Activated CD4-positive, alpha-beta T cell treated with anti-CD3 and anti-CD28 coated beads, Interleukin-2, amount 10 ng/mL, durations not matched to agents 7 days and 5 days (primary cell): ENCODE data around the gene CES2. TPM values are rescaled to one million over a fixed set of nuclear protein-coding genes. Genes with fewer than 3 reads are reported as not detected.
A peak's percentile ranks its signal among the peaks of the same experiment; 100 is the strongest.

Source experiments
- CTCF ChIA-PET: fragments of 350-600 bp; sonication (Branson Sonifier 250); formaldehyde crosslinking; loops from one replicate; lab custom pipeline; 2021; ENCODE audit warnings: antibody characterized with exemption; lab: Charles Lee
- POLR2A ChIA-PET: fragments of 350-600 bp; sonication (Branson Sonifier 250); formaldehyde crosslinking; loops from one replicate; lab custom pipeline; 2021; ENCODE audit warnings: antibody characterized with exemption; lab: Charles Lee
- DNase-seq: peaks from one replicate; pipeline ENCODE4 v3.0.0-alpha.2; 2020
- H3K27ac Mint-ChIP-seq: one replicate; pipeline ENCODE4 v1.8.0; 2021; ENCODE audit warnings: mild to moderate bottlenecking, moderate library complexity, mixed read lengths
- H3K27me3 Mint-ChIP-seq: one replicate; pipeline ENCODE4 v1.8.0; 2021; ENCODE audit warnings: mixed read lengths
- H3K36me3 Mint-ChIP-seq: one replicate; pipeline ENCODE4 v1.8.0; 2021; ENCODE audit warnings: low read depth, mixed read lengths
- H3K4me1 Mint-ChIP-seq: one replicate; pipeline ENCODE4 v1.8.0; 2021; ENCODE audit warnings: mixed read lengths
- H3K4me3 Mint-ChIP-seq: one replicate; pipeline ENCODE4 v1.8.0; 2021; ENCODE audit warnings: mild to moderate bottlenecking, moderate library complexity, mixed read lengths
- H3K9me3 Mint-ChIP-seq: one replicate; pipeline ENCODE4 v1.8.0; 2021; ENCODE audit warnings: mixed read lengths
- total RNA-seq, 2 experiments: library from RNA; stranded (reverse); gene quantifications; one replicate each; pipeline ENCODE4 v1.2.3, GENCODE V29; 2021

Gene CES2
- total RNA-seq, 2 experiments from 2014 or later = 31.5 to 34.9 TPM

DNA sequence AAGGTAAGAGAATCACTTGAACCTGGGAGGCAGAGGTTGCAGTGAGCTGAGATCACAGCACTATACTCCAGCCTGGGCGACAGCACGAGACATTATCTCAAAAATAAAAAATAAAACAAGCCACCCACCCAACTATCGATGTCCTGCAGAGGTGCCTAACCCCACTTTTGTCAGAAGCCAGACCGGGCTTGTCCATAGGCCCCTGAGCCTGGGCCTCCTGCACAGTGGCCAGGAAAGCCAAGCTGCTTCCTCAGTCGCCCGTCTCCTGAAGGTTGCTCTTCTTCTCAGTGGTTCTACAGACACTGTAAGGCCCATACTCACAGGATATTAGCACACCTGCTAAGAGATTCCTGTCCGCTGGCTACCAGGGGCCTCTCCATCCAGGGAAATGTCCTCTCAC lies 11.2 kb downstream of the CES2 start:
- ChIA-PET CTCF (interaction anchor here (1.5 to 2.0 kb wide), 2 partner anchors 51 to 182 kb away, joined by 4 read pairs; no protein-coding TSS in a partner anchor), POLR2A (no interaction called here)
- no peak for DNase-seq
- Mint-ChIP-seq H3K9me3 (peaks cover 5% of the 10 kb centered on the region), H3K4me1 (peaks cover 23% of the 10 kb centered on the region), H3K4me3 (no peak overlapping the region), H3K27ac (no peak overlapping the region), H3K27me3 (peaks cover 32% of the 10 kb centered on the region), H3K36me3 (peaks cover 9% of the 10 kb centered on the region)

DNA sequence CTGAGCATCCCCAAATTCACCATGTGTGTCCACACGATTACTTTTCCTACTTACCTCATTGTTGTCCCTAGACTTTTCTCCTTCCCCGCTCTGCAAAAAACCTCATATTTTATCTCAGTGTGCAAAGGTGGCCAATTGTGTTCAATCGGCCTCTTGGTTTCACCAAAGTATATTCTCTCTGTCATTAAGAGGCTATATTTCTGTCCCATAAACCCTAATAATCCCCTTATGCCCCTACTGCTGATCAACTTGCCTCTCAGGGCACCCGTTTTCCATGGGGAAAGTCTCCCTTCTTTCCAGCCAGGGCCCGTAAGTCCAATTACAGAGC lies 11.6 kb downstream of the CES2 start:
- peaks cover 9% of the 10 kb centered on the region for H3K36me3 Mint-ChIP-seq
- H3K27ac Mint-ChIP-seq = no peak overlapping the region
- no peak overlapping the region for H3K4me3 Mint-ChIP-seq
- ChIA-PET POLR2A (interaction anchor here (0.7 kb wide), 1 partner anchor 51 kb away, joined by 5 read pairs; no protein-coding TSS in a partner anchor), CTCF (interaction anchor here (0.6 to 2.5 kb wide), 6 partner anchors 10 to 238 kb away, joined by 3 to 8 read pairs (median 4); no protein-coding TSS in a partner anchor)
- H3K27me3 Mint-ChIP-seq = peaks cover 36% of the 10 kb centered on the region
- no peak for DNase-seq
- peaks cover 23% of the 10 kb centered on the region for H3K4me1 Mint-ChIP-seq
- peaks cover 8% of the 10 kb centered on the region for H3K9me3 Mint-ChIP-seq

DNA sequence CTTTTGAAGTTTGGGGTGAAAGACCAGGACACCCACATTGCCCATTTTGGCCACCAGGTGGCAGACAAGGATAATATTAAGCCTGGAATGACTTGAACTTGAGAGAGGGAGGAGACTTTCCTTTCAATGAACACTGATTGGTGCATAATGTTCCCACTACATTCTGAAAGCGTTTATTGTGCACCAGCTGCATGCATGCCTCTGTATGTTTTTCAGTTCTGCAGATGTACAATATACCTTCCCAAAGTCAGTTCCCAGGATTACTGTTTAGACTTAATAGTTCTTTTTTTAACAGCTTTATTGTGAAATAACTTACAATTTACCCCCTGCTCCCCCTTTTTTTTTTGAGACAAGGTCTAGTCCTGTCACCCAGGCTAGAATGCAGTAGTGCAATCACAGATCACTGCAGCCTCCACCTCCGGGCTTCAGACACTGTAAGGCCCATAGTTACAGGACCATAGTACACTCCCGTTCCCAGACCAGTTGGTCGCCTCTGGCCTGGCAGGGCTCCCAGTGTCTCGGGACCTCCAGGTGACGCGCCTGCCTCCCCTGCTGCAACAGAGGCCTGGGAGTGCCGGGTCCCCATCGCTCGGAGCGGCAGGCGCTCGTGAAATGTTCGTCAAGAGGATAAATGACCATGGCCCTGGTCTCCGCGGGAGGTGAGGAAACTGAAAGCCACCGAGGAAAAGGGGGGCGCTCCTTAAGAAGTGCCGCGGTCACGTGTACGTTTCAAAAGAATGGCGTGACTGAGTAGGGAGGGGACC lies 12.2 kb downstream of the CES2 start:
- Mint-ChIP-seq H3K27ac (no peak overlapping the region), H3K27me3 (peaks cover 38% of the 10 kb centered on the region), H3K9me3 (peaks cover 8% of the 10 kb centered on the region), H3K36me3 (peaks cover 9% of the 10 kb centered on the region), H3K4me1 (peaks cover 23% of the 10 kb centered on the region), H3K4me3 (peak overlapping the region; percentile 77)
- POLR2A ChIA-PET = interaction anchor here (0.7 kb wide), 1 partner anchor 51 kb away, joined by 5 read pairs; no protein-coding TSS in a partner anchor
- peak; percentile 90 for DNase-seq
- CTCF ChIA-PET = interaction anchor here (0.6 to 2.5 kb wide), 7 partner anchors 9 to 238 kb away, joined by 3 to 8 read pairs (median 4); no protein-coding TSS in a partner anchor

DNA sequence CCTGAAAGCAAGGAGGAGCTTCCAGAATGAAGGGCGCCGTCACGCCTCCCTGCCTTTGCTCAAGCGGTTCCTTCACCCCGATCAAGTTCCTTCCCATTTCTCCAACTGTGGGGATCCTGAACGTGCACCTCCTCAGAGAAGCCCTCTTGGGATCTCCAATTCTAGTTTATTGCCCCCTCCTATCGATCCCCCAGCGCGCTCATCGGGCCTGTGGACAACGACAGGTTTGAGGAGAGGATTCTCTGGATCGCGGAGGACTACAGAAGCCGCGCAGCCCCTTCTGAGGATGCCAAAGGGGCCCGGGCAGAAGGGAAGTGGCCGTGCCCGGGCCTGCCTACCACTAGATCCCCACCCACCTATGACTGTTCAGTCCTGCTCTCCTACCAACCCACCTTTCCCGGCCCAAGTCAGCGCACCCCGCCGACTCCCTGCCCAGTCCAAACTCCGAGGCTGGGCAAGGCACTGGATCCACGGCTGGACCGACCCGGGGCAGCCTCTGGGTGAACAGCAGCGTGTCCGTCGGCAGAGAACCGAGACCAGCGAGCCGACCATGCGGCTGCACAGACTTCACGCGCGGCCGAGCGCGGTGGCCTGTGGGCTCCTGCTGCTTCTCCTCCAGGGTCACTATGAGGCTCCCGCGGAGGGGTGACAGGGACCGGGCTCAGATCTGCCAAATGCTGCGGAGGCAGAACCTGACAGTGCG lies 13.0 kb downstream of the CES2 start:
- CTCF ChIA-PET = interaction anchor here (0.7 to 2.5 kb wide), 7 partner anchors 50 to 237 kb away, joined by 3 to 8 read pairs (median 4); no protein-coding TSS in a partner anchor
- Mint-ChIP-seq H3K27ac (peak overlapping the region; percentile 76), H3K4me3 (peak overlapping the region; percentile 77), H3K4me1 (peaks cover 23% of the 10 kb centered on the region), H3K9me3 (peaks cover 8% of the 10 kb centered on the region), H3K36me3 (peaks cover 4% of the 10 kb centered on the region), H3K27me3 (peaks cover 44% of the 10 kb centered on the region)
- no peak for DNase-seq
- POLR2A ChIA-PET = no interaction called here

DNA sequence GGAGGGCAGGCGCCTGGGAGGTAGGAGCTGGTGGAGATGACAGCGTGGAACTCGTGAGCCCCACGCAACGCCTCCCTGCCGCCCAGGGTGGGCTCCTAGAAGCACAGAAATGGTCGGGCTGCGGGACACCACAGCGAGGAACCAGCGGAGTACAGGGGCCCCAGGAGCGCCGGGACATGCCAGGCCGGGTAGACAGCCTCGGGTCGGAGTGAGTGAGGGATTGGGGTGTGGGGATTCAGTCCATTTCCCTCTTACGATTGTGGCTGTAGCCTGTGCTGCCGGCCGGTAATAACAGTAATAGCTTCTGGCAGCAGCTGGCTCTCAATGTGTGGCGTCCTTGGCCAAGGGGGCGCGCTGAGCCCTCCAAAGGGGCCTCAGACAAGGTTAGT lies 13.5 kb downstream of the CES2 start:
- Mint-ChIP-seq H3K36me3 (peaks cover 4% of the 10 kb centered on the region), H3K9me3 (peaks cover 8% of the 10 kb centered on the region), H3K4me3 (peak overlapping the region; percentile 77), H3K27me3 (peaks cover 45% of the 10 kb centered on the region), H3K27ac (no peak overlapping the region), H3K4me1 (peaks cover 24% of the 10 kb centered on the region)
- ChIA-PET POLR2A (no interaction called here), CTCF (interaction anchor here (1.0 to 2.5 kb wide), 4 partner anchors 50 to 237 kb away, joined by 4 to 8 read pairs (median 5); no protein-coding TSS in a partner anchor)
- DNase-seq = no peak

DNA sequence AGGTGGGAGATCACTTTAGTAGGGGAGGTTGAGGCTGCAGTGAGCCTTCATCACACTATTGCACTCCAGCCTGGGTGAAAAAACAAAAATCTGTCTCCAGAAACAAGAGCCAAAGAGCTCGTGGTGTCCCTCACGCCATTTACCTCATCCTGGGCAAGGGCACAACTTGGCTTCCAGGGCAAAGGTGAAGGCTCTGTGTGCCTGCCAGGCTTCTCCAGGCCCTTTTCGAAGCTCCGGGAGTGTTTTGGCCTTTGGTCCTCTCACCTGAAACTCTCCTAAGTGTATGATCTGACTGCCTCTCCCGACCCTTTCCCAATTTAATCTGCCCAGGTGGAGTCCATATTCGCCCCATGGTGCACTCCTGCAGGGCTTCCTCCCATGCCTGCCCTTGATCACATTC lies 14.2 kb downstream of the CES2 start:
- CTCF ChIA-PET = interaction anchor here (1.3 to 2.5 kb wide), 3 partner anchors 68 to 236 kb away, joined by 4 to 8 read pairs (median 6); no protein-coding TSS in a partner anchor
- no peak for DNase-seq
- POLR2A ChIA-PET = no interaction called here
- H3K36me3 Mint-ChIP-seq = peaks cover 4% of the 10 kb centered on the region
- no peak overlapping the region for H3K4me3 Mint-ChIP-seq
- H3K9me3 Mint-ChIP-seq = peaks cover 8% of the 10 kb centered on the region
- H3K27me3 Mint-ChIP-seq = peaks cover 48% of the 10 kb centered on the region
- peaks cover 26% of the 10 kb centered on the region for H3K4me1 Mint-ChIP-seq
- H3K27ac Mint-ChIP-seq = no peak overlapping the region

DNA sequence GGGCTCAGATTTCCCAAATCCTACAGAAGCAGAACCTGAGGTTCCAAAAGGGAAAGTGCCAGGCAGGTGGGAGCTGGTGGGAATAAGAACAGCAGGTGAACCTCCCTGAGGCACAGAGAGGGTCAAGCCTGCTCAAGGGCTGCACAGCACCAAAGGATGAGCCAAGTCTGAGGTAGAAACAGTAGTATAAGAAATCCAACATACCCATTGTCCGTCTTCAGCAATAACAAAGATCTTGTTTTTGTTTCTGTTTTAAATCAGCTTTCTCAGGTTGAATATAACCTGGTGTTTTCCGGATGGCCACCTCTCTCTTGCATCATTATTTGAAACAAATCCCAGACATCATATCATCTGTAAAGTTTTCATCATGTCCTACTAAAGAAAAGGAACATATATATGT lies 15.1 kb downstream of the CES2 start:
- DNase-seq = no peak
- H3K27ac Mint-ChIP-seq = no peak overlapping the region
- H3K9me3 Mint-ChIP-seq = peaks cover 8% of the 10 kb centered on the region
- POLR2A ChIA-PET = no interaction called here
- H3K4me1 Mint-ChIP-seq = peaks cover 26% of the 10 kb centered on the region
- peaks cover 48% of the 10 kb centered on the region for H3K27me3 Mint-ChIP-seq
- CTCF ChIA-PET = interaction anchor here (0.8 to 2.4 kb wide), 3 partner anchors 63 to 205 kb away, joined by 3 to 7 read pairs (median 6); no protein-coding TSS in a partner anchor
- H3K36me3 Mint-ChIP-seq = peaks cover 4% of the 10 kb centered on the region
- H3K4me3 Mint-ChIP-seq = no peak overlapping the region

DNA sequence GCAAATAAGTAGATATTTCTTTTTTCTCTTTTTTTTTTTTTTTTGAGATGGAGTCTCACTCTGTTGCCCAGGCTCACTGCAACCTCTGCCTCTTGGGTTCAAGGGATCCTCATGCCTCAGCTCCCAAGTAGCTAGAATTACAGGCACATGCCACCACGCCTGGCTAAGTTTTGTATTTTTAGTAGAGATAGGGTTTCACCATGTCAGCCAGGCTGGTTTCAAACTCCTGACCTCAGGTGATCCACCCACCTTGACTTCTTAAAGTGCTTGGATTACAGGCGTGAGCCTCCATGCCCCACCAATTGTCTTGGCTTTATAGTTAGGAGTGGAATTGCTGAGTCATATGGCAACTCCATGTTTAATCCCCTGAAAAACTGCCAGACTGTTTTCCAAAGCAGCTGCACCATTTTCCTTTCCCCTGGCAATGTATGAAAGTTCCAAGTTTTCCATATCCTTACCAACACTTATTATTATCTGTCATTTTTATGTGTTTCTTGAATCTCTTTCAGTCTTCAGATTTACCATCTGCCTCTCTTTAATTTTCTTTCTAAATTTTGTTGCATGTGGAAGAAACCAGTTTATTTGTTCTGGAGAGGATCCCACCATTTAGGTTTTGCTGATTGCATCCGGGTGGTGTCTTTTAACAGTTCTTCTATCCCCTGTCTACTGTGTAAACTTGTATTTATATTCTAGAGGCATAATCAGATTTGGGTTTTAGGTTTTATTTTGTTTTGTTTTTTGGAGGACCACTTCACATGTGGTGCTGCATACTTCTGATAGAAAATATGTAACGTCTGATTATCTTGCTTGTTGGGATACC lies 15.9 kb downstream of the CES2 start:
- Mint-ChIP-seq H3K27ac (no peak overlapping the region), H3K27me3 (peaks cover 48% of the 10 kb centered on the region), H3K9me3 (peaks cover 8% of the 10 kb centered on the region), H3K4me1 (peaks cover 26% of the 10 kb centered on the region), H3K36me3 (peaks cover 4% of the 10 kb centered on the region), H3K4me3 (no peak overlapping the region)
- CTCF ChIA-PET = interaction anchor here (0.7 to 2.4 kb wide), 4 partner anchors 10 to 570 kb away, joined by 3 to 7 read pairs (median 4); partner anchors contain the start of gene CES3
- no peak for DNase-seq
- POLR2A ChIA-PET = no interaction called here

DNA sequence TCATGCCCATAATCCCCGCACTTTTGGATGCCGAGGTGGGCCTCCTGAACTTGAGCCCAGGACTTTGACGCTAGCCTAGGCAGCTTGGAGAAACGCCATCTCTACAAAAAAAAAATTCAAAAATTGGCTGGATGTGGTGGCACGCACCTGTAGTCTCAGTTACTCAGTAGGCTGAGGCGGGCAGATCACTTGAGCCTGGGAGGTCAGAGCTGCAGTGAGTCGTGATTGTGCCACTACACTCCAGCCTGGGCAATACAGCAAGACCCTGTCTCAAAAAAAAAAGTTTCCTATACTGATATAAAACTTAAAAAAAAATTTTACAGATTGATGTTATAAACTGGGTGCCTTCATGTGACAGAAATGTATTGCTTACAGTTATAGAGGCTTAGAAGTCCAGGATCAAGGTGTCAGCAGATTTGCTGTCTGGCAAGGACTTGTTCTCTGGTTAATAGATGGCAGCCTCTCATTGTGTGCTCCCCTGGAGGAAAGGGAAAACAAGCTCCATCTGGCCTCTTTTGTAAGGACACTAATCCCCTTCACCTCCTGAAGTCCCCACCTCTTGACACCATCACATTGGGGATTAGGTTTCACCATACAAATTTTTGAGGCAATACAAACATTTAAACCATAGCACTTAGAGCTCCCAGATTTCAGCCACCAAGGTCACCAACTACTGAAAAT lies 17.3 kb downstream of the CES2 start:
- H3K4me3 Mint-ChIP-seq = no peak overlapping the region
- ChIA-PET CTCF (interaction anchor here (0.6 to 2.4 kb wide), 11 partner anchors 8 to 476 kb away, joined by 3 to 7 read pairs (median 3); partner anchors contain the start of genes CES3 and NOL3), POLR2A (interaction anchor here (0.6 kb wide), 1 partner anchor 210 kb away, joined by 3 read pairs; no protein-coding TSS in a partner anchor)
- H3K27ac Mint-ChIP-seq = no peak overlapping the region
- peaks cover 8% of the 10 kb centered on the region for H3K9me3 Mint-ChIP-seq
- peaks cover 20% of the 10 kb centered on the region for H3K4me1 Mint-ChIP-seq
- no peak for DNase-seq
- H3K36me3 Mint-ChIP-seq = peaks cover 4% of the 10 kb centered on the region
- H3K27me3 Mint-ChIP-seq = peaks cover 46% of the 10 kb centered on the region

DNA sequence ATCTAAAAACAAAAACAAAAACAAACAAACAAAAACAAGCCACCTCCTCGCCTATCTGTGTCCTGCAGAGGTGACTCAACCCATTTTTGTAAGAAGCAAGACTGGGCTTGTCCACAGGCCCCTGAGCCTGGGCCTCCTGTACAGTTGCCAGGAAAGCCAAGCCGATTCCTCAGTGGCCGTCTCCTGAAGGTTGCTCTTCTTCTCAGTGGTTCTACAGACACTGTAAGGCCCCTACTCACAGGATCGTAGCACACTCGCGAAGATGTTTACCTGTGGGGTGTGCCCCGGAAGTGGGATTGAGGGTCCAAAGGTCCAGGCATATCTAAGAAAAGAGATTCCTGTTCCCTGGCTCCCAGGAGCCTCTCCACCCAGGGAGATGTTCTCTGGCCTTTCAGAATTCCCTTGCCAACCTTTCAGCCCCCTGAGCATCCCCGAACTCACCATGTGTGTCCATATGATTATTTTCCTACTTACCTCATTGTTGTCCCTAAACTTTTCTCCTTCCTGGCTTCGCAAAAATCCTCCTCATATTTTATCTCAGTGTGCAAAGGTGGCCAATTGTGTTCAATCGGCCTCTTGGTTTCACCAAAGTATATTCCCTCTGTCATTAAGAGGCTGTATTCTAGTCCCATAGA lies 18.3 kb downstream of the CES2 start:
- Mint-ChIP-seq H3K36me3 (peaks cover 4% of the 10 kb centered on the region), H3K4me3 (no peak overlapping the region), H3K27me3 (peaks cover 40% of the 10 kb centered on the region), H3K9me3 (peaks cover 8% of the 10 kb centered on the region), H3K4me1 (peaks cover 19% of the 10 kb centered on the region), H3K27ac (no peak overlapping the region)
- CTCF ChIA-PET = interaction anchor here (0.6 to 2.2 kb wide), 17 partner anchors 7 to 862 kb away, joined by 3 to 7 read pairs (median 3); partner anchors contain the start of genes CES3 and NOL3
- no peak for DNase-seq
- POLR2A ChIA-PET = interaction anchor here (0.6 kb wide), 1 partner anchor 219 kb away, joined by 3 read pairs; no protein-coding TSS in a partner anchor

DNA sequence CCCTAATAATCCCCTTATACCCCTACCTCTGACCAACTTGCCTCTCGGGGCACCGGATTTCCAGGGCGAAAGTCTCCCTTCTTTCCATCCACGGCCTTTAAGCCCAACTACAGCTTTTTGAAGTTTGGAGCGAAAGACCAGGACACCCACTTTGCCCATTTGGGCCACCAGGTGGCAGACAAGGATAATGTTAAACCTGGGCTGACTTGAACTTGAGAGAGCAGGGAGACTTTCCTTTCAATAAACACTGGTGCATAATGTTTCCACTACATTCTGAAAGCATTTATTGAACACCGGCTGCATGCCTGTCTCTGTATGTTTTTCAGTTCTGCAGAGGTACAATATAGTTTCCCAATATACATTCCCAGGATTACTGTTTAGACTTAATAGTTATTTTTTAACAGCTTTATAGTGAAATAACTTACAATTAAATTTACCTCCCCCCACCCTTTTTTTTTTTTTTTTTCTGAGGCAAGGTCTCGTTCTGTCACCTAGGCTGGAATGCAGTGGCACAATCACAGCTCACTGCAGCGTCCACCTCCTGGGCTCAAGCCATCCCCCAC lies 18.9 kb downstream of the CES2 start:
- Mint-ChIP-seq H3K36me3 (peaks cover 4% of the 10 kb centered on the region), H3K9me3 (peaks cover 8% of the 10 kb centered on the region), H3K27ac (no peak overlapping the region), H3K4me3 (no peak overlapping the region), H3K4me1 (peaks cover 23% of the 10 kb centered on the region), H3K27me3 (peaks cover 35% of the 10 kb centered on the region)
- ChIA-PET CTCF (interaction anchor here (0.6 to 2.2 kb wide), 17 partner anchors 11 to 861 kb away, joined by 3 to 8 read pairs (median 3); partner anchors contain the start of gene NOL3), POLR2A (interaction anchor here (0.6 kb wide), 1 partner anchor 218 kb away, joined by 3 read pairs; no protein-coding TSS in a partner anchor)
- peak; percentile 87 for DNase-seq
